NCI-H526 (cell line): ENCODE results near the gene PSMB8.
A peak's percentile ranks its signal among the peaks of the same experiment; 100 is the strongest.
"Not testable (repeated sequence)": the region's sequence is repeated elsewhere in the genome, so short reads cannot be mapped to it uniquely, and the experiment has no call there.

Source experiments
- DNase-seq, 2 experiments: peaks; one replicate each; lab custom pipeline; 2025; lab: John Stamatoyannopoulos, UW

The PSMB8 gene

DNA sequence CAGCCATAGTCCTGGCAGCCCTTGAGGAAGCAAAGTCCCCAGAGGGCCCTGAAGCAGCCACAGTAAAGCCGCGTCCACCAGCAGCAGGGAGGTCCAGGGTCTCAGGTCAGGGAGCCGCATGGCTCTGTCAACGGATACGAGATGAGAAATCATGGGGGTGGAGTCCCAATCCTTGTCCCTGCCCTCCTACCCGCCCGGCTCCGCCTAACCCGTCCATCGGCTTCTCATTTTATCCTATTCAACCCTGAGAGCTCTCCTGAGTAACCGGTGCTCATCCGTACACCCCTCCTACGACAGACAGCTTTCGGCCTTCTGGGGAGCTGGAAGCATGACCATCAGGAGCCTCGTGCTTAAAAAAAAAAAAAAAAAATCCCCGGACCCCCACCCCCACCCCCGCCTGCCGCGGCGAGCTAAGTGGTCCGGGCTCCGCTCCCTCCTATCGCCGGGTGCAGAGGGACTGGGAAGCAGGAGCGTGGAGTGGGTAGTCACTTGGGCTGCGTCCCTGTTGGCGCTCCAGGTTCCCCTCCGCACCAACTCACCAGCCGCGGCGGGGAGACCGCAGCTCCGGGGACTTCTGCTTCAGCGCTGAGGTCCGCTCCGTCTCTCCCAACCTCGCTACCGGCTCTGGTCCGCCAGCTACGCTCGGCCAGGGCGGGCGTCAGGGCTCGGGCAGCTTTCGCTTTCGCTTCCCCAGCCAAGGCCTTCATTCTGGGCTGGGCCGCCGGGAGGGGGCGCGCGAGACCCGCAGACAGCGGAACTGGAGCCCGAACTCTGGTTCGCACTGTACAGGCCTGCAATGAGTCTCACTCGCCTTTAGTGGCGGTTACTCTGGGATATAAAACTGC lies 5.5 kb downstream of the PSMB8 start, which contains the start of gene TAP2:
Gene TAP2 (minus strand): TSS at position 626 of the 845 bp plus-strand sequence. CDS start 506 bp downstream, at position 120.
- peak; percentile 85 to 94 for DNase-seq

DNA sequence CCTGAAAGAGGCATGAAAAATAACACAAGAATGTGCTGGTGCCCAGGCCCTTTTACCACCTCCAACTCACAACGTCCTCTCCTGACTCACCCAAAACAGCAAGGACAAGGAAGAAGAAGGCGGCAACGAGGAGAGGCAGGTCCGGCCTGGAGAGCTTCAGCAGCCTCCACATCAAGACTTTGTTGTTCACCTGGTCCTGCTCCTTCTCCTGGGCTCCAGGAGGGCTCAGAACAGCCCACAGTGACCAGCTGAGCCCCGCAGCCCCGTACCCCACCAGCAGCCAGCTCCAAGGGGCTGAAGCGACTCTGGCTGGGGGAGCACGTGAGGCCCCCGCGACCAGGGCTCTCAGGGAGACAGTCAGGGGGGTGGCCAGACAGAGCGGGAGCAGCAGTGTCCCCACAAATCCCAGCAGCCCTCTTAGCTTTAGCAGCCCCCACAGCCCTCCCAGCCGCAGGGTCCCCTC lies 6.2 kb downstream of the PSMB8 start:
- DNase-seq: no peak

DNA sequence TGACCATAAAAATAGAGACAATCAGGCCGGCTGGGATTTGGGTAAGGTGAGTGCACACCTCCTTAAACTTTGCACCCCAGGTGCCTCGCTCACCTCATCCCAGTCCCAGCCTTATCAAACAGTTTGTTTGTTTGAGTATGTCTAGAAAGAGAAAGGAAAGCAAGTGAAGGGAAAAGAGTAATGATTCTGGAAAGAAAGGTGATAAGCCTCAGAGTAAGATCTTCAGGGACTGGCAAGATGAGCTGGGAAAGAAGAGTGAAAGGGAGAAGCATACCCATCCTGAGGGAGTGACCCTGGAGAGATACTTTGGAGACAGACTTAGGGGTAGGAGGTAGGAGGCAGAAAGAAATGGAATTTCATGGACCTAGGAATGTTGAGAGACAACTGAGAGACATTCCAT lies 7.0 kb downstream of the PSMB8 start:
- no peak for DNase-seq

DNA sequence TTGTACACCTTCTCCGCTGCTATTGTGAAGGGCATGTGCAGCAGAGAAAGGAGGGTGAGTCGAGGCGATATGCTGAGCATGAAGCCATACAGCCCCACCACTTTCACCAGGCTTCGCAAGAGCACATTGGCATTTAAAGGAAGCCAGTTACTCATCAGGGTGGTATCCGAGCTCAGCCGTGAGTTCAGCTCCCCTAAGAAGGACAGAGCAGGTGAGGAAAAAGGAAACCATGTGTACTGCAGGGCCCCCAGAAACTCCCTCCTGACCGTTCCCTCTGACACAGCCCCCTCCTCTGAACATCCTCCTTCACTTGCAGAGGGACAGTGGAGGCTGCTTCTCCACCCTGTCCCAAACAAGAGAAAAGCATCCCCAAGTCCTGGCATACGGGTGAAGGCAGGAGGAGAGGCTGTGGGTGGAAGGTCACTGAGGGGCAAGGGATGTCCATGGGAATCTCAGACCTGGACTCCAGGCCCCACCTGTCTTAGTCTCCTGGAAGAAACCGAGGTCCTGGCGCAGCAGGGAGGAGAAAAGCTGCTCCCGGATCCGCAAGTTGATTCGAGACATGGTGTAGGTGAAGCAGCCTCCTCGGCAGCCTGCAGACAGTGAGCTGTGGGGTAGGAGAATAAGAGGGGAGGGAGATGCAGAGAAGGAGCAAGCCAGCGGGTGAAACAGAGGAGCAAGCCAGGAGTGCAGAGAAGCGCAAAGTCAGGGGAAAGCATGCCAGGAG lies 8.5 kb downstream of the PSMB8 start:
- DNase-seq: no peak

- no peak for DNase-seq
Observed at GRCh38 chr6:32833664-32834063, 10.2 kb downstream of the PSMB8 start.

DNA sequence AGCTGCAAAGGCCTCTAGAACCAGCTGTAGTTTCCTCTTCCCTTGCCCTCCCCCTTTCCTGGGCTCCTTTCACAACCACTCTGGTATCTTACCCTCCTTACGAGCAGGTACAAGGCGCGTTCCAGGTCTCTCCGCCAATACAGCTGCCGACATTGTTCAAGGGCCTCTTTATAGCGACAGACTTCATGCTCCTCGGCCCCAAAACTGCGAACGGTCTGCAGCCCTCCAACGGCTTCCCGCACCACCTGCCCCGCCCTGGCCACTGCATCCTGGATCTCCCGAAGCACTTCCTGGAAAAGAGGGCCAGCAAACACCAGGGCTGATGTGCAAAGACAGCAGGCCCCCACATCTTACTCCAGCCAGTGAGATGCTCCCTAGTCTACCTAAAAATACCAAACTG lies 11.3 kb downstream of the PSMB8 start:
- no peak for DNase-seq

DNA sequence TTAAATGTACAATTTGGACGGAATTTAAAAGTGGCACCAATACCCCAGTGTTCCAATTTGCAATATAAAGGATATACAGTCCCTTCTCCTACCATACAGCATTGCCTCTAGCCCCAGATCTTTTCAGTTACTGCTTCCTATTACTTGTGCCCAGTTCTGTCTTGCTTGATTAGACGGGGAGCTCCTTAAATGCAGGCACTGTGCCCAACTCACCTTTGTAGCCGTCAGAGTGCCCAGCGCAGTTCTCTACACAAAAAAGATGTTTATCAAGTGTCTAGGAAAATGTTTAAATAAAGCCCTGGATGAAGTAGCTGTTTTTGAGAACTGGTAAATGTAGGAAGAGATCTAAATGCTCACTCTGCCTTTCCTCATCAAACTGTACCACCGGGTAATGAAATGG lies 12.9 kb downstream of the PSMB8 start:
- no peak for DNase-seq

DNA sequence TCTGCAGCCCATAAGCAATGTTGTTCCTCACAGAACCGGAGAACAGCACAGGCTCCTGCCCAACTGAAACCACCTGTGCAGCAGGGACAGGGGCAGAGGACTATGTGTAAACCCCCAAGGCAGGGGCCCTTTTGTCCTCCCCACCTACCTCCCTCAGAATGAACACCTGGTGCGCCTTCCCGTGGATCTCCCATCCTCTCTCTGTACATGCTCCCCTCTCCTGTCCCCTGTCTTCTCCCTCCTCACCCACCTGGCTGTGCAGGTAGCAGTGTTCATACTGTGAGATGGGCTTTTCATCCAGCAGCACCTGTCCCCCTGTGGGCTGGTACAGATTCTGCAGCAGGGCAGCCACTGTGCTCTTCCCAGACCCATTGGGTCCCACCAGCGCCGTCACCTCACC lies 13.8 kb downstream of the PSMB8 start:
- no peak for DNase-seq

- DNase-seq: no peak
Observed at GRCh38 chr6:32829495-32829894, 14.4 kb downstream of the PSMB8 start.

- DNase-seq: no peak
Observed at GRCh38 chr6:32827025-32827424, 16.8 kb downstream of the PSMB8 start.

DNA sequence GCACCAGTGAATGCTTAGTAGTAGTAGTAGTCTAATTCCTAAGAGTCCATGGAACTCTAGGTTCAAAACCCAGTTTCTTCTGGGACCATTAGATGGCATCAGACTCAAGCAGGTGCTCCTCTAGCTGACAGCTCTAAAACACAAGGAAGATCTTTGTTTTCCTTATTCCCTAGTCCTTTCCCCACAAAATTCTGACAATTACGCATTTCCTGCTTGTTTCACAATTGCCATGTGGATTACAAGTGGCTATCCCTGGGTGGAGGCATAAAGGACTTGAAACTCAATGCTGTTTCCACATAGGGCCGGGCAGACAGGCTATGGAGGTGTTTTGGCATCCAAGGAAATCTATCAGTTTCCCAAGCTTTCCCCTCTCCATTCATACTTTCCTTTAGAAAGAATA lies 17.9 kb downstream of the PSMB8 start:
- peak; percentile 2 to 21 for DNase-seq

- no peak for DNase-seq
Observed at GRCh38 chr6:32819729-32820128, 24.1 kb downstream of the PSMB8 start.

DNA sequence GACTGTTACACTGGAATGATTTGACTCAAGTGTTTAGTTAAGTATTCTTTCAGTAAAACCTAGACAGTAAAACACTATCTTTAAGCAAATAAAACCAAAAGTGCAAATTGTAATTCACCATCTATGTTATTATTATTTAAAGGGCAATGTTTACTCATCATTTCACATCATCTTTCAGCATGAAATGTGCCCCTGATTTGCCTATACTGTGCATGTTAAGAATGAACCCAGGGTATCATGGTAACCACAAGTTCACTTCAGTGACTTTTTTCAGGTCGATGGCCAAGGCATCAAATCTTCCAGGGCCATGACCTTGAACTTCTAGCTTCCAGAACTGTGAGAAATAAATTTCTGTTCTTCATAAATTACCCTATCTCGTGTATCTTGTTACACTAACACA lies 25.0 kb downstream of the PSMB8 start:
- DNase-seq: no peak

- DNase-seq: peak in 1 of 2 experiments; percentile 32
Observed at GRCh38 chr6:32816746-32817204, 27.1 kb downstream of the PSMB8 start, which contains the start of gene HLA-DOB. HLA-DOB (minus strand) TSS chr6:32817002; CDS start chr6:32816951, 51 bp downstream.

DNA sequence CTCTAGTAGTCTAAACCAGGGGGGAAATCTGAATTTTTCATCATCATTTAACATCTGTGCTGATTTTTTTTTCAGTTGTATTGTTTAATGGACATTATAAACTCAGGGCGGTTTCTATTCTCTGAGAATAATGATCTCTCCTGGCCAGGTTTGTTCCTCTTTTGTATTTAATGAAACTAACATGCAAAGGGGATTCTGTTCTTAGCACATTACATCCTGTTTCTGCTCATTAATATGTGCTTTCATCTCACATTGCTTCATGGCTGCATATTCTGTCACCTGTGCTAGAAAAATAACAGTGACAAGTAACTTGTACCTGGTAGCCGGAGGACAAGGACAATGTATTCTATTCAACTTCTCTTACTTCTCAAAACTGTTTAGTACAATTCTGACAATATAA lies 27.9 kb downstream of the PSMB8 start:
- no peak for DNase-seq

DNA sequence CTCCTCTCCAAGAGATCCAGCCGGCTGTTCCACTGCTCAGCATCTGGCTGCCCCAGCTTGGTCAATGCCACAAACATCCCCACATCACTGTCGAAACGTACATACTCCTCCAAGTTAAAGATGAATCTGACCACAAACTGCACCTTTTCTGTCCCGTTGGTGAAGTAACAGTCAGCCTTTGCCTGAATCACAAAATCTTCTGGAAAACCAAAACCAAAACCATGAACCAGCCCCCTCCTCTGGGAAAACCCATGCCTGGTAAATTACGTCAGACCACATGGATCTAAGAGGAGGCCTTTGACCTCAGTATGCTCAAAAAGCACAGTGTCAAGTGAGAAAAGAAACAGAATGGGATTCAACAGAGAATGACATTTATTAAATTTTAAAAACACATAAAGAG lies 28.7 kb downstream of the PSMB8 start:
- no peak for DNase-seq

- DNase-seq: no peak
Observed at GRCh38 chr6:32814145-32814544, 29.7 kb downstream of the PSMB8 start.

DNA sequence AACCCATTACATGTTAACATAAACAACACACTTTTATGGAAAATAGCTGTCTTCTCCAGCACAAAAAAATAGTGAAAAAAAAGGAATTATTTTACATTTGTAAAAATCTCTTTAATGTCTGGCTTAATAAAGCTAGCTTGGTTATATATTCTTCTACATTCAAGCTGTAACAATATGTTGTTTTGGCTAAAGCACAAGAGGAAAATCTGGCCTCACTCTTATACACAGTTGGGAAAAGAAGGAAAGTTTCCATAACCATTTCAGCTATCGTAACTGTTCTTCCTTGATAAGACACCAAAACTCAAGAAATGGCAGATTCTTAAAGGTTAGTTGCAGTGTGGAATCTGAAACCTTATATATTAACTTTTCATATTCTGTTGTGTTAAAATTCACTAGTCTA lies 34.7 kb downstream of the PSMB8 start:
- DNase-seq: no peak

- DNase-seq: no peak
Observed at GRCh38 chr6:32807020-32807580, 36.7 kb downstream of the PSMB8 start.

DNA sequence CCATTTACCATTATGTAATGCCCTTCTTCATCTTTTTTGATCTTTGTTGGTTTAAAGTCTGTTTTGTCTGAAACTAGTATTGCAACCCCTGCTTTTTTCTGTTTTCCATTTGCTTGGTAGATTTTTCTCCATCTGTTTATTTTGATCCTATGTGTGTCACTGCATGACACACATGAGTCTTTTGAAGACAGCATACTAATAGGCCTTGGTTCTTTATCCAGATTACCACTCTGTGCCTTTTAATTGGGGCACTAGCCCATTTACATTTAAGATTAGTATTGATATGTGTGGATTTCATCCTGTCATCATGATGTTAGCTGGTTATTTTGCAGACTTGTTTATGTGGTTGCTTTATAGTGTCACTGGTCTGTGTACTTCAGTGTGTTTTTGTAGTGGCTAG lies 38.4 kb downstream of the PSMB8 start:
- DNase-seq: not testable (repeated sequence)

DNA sequence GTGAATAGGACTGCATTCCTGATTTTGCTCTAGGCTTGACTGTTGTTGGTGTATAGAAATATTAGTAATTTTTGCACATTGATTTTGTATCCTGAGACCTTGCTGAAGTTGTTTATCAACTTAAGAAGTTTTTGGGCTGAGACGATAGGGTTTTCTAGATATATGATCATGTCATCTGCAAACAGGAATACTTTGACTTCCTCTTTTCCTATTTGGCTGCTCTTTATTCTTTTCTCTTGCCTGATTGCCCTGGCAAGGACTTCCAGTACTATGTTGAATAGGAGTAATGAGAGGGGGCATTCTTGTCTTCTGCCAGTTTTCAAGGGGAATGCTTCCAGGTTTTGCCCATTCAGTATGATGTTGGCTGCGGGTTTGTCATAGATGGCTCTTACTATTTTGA lies 40.4 kb downstream of the PSMB8 start:
- no peak for DNase-seq

DNA sequence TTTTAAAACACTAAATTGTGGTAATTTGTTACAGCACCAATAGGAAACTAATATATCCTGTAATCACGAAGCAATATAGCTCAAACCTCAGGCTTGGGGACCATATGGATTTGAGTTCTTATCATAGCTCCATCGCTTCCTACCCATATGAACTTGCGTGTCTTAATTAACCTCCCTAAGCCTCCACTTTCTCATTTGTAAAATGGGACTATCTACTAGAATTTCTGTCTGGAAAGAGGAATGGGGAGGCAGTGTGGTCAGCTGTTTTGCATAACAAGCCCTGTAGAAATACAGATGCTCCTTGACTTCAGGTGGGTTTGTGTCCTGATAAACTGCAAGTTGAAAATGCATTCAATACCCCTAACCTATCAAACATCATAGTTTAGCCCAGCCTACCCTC lies 44.1 kb downstream of the PSMB8 start:
- no peak for DNase-seq

- no peak for DNase-seq
Observed at GRCh38 chr6:32799168-32799567, 44.7 kb downstream of the PSMB8 start.
